Epithelial cell of esophagus (primary cell): ENCODE measurements around the gene SKOR1.
A peak's percentile ranks its signal among the peaks of the same experiment; 100 is the strongest.

ENCODE experiments used
- DNase-seq: peaks from one replicate; pipeline ENCODE4 v3.0.0; 2010; ENCODE audit warnings: low read depth
- H3K4me3 ChIP-seq: 2 replicates; pipeline ENCODE4 v1.5.1; 2011; ENCODE audit warnings: mild to moderate bottlenecking, low read length, control low read depth
- TF ChIP-seq, protein P1 (sequence below): IDR thresholded peaks from 2 replicates; pipeline ENCODE4 v1.5.1; 2011; ENCODE audit warnings: low read depth, mild to moderate bottlenecking, low read length, control low read depth, inconsistent platforms; ENCODE audit not compliant: insufficient read depth; ENCODE audit errors: missing control alignments

SKOR1 gene

DNA sequence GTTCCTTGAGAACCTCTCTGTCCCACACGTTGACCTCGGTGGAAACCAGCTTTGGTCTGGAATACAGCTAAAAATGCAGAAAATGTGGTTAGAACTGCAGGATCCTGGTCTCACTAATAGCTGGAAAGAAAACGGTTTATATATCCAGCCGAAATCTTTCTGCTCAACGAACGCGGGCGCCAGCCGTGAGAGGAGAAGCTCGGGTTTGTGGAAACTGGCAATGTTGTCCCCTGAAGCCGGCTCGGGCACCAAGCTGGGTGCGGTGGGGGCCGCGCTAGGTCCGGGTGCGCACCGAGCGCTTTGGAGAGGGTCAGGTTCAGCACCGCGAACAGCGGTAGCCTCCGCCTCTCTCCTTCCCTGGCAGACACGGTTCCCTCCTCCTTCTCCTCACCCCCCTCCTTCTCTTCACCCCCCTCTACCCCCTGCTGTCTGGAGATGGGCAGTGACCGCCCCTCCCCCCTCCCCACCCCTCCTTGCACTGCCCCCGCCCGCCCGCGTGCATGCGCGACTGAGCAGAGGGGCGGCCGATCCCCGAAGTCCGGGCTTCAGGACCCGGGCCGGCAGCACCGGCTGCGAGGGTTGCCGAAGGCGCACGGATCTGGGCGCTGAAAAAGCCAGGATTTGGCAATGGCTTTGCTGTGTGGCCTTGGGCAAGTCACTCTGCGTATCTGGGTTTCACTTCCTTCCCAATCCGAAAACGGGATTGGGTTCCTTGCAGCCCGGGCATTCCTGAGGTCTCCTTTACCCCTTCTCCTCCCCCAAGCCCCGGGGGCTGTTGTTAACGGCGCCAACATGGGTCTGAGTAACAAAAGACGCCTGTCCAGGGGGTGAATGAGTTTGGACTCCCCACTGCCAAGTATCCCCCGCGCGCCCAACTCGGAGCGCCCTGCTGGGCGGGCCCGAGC, at the start of gene SKOR1:
SKOR1 (plus strand) TSS at position 534 of the 905 bp plus-strand sequence; CDS start at position 628, 94 bp downstream.
- peak; percentile 56 for DNase-seq
- no peak within 1 kb of the TSS for H3K4me3 ChIP-seq
- TF ChIP-seq, protein P1, sequence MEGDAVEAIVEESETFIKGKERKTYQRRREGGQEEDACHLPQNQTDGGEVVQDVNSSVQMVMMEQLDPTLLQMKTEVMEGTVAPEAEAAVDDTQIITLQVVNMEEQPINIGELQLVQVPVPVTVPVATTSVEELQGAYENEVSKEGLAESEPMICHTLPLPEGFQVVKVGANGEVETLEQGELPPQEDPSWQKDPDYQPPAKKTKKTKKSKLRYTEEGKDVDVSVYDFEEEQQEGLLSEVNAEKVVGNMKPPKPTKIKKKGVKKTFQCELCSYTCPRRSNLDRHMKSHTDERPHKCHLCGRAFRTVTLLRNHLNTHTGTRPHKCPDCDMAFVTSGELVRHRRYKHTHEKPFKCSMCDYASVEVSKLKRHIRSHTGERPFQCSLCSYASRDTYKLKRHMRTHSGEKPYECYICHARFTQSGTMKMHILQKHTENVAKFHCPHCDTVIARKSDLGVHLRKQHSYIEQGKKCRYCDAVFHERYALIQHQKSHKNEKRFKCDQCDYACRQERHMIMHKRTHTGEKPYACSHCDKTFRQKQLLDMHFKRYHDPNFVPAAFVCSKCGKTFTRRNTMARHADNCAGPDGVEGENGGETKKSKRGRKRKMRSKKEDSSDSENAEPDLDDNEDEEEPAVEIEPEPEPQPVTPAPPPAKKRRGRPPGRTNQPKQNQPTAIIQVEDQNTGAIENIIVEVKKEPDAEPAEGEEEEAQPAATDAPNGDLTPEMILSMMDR, result no peak

- TF ChIP-seq, protein P1, result no peak
- no peak overlapping the region for H3K4me3 ChIP-seq
- no peak for DNase-seq
Measured at GRCh38 chr15:67775998-67776397, 49.3 kb upstream of the SKOR1 start.

GRCh38 chr15:67776600-67776999, 48.7 kb upstream of the SKOR1 start:
- no peak for DNase-seq
- TF ChIP-seq, protein P1, result no peak
- no peak overlapping the region for H3K4me3 ChIP-seq

- TF ChIP-seq, protein P1, result no peak
- no peak overlapping the region for H3K4me3 ChIP-seq
Measured at GRCh38 chr15:67777071-67777470, 48.2 kb upstream of the SKOR1 start.

DNA sequence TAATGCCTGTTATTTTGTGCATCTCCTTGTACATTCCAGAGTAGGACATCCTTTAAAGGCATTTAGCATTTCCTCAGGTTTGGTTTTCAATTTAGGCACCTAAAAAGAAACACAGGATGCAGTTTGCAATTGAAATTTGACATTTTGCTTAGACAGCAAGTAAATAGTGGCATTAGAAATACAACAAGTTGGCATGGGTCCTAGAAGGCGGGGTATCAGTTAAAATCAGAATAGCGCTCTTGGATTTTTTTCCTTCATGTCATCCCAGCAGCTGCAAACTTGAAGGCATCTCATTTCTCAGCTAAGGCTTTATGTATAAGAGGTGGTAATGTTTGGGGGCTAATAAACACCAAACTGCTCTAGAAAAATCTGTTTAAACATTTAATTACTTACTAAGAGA, 47.5 kb upstream of the SKOR1 start:
- TF ChIP-seq, protein P1, result no peak
- no peak for DNase-seq
- no peak overlapping the region for H3K4me3 ChIP-seq

More at GRCh38 chr15:67777071-67777470, 48.2 kb upstream of the SKOR1 start:
- DNase-seq, result no peak

- DNase-seq, result no peak
- H3K4me3 ChIP-seq, result no peak overlapping the region
- TF ChIP-seq, protein P1, result no peak
Measured at GRCh38 chr15:67778968-67779548, 46.3 kb upstream of the SKOR1 start.
